Adrenal gland (tissue), 5 donors: ENCODE data around the gene TAS2R10.

Experiments
- CTCF ChIP-seq, 6 experiments: fragments of 450-650 bp in 4 of 6; fragments of 200-600 bp in 2 of 6; sonication (generic) in 1 of 6; IDR thresholded peaks; 1 replicate in 5 of 6; 2 replicates in 1 of 6; pipeline versions ENCODE4 v1.5.1 to v1.8.0; 2016 to 2021; ENCODE audit warnings: antibody characterized with exemption in 6 of 6, mild to moderate bottlenecking in 2 of 6, moderate library complexity in 1 of 6
- POLR2A ChIP-seq, 2 donors: fragments of 450-650 bp; IDR thresholded peaks; one replicate each; pipeline ENCODE4 v1.6.1; 2017; ENCODE audit warnings: antibody characterized with exemption in 2 of 2, mild to moderate bottlenecking in 2 of 2, moderate library complexity in 1 of 2
- donor health status: DM: no; HTN: no; CAD: no.

- TF ChIP-seq CTCF (IDR thresholded peaks at IDR 0.05): no peak
- TF ChIP-seq POLR2A (IDR thresholded peaks at IDR 0.05): no peak
Measured at GRCh38 chr12:10810068-10810467, 16.1 kb downstream of the TAS2R10 start, which contains the start of gene TAS2R9.
